ENCODE data around the gene PLXNC1.

PLXNC1 gene

DNA sequence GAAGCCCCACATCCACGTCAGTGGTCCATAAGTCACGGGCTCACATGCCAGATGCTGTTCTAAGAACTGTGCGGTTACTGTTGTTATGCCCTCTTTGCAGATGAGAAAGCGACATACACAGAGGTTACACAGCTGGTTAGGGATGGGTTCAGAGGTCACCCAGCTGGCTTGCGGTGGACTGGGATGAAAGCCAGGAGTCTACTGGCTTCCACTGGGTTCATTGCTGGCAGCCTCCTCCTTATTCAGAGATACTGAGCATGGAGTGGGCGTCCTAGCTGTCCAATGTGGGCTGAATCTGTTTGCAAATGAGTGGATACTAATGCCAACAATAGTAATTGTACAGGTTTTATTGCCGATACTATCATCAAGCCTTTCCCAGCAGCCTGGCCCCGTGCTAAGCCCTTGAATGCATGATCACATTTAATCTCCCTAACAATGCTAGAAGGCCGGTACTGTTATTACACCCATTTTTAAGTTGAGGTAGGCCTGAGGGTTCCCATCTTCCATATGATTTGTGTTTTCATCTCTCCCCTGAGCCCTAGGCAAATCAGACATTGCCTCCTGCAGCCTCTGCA, 129.1 kb downstream of the PLXNC1 start:
- Histone ChIP-seq H3K27ac (ENCODE audit: low read depth, low read length) (no peak overlapping the region), H3K27me3 (ENCODE audit: control insufficient read depth in 5 of 5, insufficient read depth in 4 of 5, low read length in 5 of 5) (no peaks in the 10 kb centered on the region), H3K9ac (ENCODE audit: low read length in 5 of 5) (no peak overlapping the region), H3K36me3 (ENCODE audit: control insufficient read depth in 5 of 5, insufficient read depth in 5 of 5, low read length in 5 of 5) (peaks cover 0 to 9% (median 4%) of the 10 kb centered on the region in 5 donors), H3K9me3 (ENCODE audit: control insufficient read depth in 5 of 5, low read length in 5 of 5) (no peaks in the 10 kb centered on the region), H3K4me3 (ENCODE audit: low read depth in 1 of 5, low read length in 5 of 5) (no peak overlapping the region), H3K4me1 (ENCODE audit: control insufficient read depth in 5 of 5, insufficient read depth in 5 of 5, low read length in 5 of 5) (peaks cover 0 to 10% (median 0%) of the 10 kb centered on the region in 5 donors)

DNA sequence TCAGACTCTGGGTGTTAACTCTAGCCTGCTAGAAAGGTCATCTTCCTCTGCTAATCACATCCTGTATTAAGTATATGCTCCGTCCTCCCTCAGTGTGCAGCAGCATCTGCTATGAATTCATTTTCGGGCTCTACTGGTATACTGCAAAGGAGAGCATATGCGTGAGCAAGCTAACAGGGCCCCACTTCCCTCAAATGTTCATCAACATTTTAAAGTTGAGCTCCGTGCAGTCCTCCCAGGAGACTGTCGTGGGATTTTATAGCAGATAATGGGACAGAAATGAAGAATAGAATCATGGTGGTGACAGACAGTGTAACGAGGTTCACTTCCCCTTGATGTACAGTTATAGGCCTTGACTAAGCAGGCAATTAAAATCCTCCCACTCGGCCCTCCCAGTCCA, 131.7 kb downstream of the PLXNC1 start:
- Histone ChIP-seq H3K27ac (ENCODE audit: low read depth, low read length) (no peak overlapping the region), H3K9me3 (ENCODE audit: control insufficient read depth in 5 of 5, low read length in 5 of 5) (no peaks in the 10 kb centered on the region), H3K36me3 (ENCODE audit: control insufficient read depth in 5 of 5, insufficient read depth in 5 of 5, low read length in 5 of 5) (peaks cover 0 to 16% (median 4%) of the 10 kb centered on the region in 5 donors), H3K4me1 (ENCODE audit: control insufficient read depth in 5 of 5, insufficient read depth in 5 of 5, low read length in 5 of 5) (peaks cover 0 to 19% (median 0%) of the 10 kb centered on the region in 5 donors), H3K4me3 (ENCODE audit: low read depth in 1 of 5, low read length in 5 of 5) (no peak overlapping the region), H3K27me3 (ENCODE audit: control insufficient read depth in 5 of 5, insufficient read depth in 4 of 5, low read length in 5 of 5) (no peaks in the 10 kb centered on the region), H3K9ac (ENCODE audit: low read length in 5 of 5) (no peak overlapping the region)

DNA sequence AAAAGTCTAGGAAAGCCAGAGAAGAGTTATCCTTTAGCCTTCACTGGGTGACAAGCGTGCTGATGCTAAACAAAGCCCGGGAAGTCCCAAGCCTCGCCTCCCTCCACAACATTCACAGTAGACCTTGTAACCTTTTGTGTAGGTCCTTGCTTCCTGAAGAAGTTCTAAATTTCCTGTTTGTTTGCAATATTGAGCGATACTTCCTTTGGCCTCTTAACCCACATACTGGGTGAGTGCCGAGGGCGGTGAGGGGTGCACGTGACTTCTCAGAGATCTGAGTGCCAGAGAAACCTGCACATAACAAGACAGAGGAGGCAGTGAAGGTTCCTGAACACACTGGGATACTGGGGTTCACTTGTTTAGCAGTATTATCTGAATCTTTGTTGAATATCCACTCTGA, 134.3 kb downstream of the PLXNC1 start:
- Histone ChIP-seq H3K27ac (ENCODE audit: low read depth, low read length) (no peak overlapping the region), H3K4me1 (ENCODE audit: control insufficient read depth in 5 of 5, insufficient read depth in 5 of 5, low read length in 5 of 5) (peaks cover 0 to 19% (median 0%) of the 10 kb centered on the region in 5 donors), H3K27me3 (ENCODE audit: control insufficient read depth in 5 of 5, insufficient read depth in 4 of 5, low read length in 5 of 5) (no peaks in the 10 kb centered on the region), H3K4me3 (ENCODE audit: low read depth in 1 of 5, low read length in 5 of 5) (no peak overlapping the region), H3K9ac (ENCODE audit: low read length in 5 of 5) (no peak overlapping the region), H3K36me3 (ENCODE audit: control insufficient read depth in 5 of 5, insufficient read depth in 5 of 5, low read length in 5 of 5) (peaks cover 0 to 25% (median 4%) of the 10 kb centered on the region in 5 donors), H3K9me3 (ENCODE audit: control insufficient read depth in 5 of 5, low read length in 5 of 5) (no peaks in the 10 kb centered on the region)

DNA sequence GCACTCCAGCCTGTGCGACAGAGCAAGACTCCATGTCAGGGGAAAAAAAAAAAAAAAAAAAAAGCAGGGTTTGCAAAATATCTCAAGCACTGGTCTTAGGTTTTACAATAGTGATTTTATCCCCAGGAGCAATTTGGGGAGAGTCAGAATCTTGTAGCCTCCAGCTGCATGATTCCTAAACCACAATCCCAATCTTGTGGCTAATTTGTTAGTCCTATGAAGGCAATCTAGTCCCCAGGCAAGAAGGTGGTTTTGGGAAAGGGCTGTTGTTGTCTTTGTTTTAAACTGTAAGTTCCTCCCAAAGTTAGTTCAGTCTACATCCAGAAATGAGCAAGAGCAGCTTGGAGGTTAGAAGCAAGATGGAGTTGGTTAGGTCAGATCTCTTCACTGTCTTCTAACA, 135.7 kb downstream of the PLXNC1 start:
- H3K9me3 ChIP-seq (ENCODE audit: control insufficient read depth in 5 of 5, low read length in 5 of 5) = no peaks in the 10 kb centered on the region
- H3K36me3 ChIP-seq (ENCODE audit: control insufficient read depth in 5 of 5, insufficient read depth in 5 of 5, low read length in 5 of 5) = peaks cover 0 to 25% (median 8%) of the 10 kb centered on the region in 5 donors
- H3K4me3 ChIP-seq (ENCODE audit: low read depth in 1 of 5, low read length in 5 of 5) = no peak overlapping the region
- no peak overlapping the region for H3K27ac ChIP-seq (ENCODE audit: low read depth, low read length)
- H3K4me1 ChIP-seq (ENCODE audit: control insufficient read depth in 5 of 5, insufficient read depth in 5 of 5, low read length in 5 of 5) = peaks cover 0 to 28% (median under 1%) of the 10 kb centered on the region in 5 donors
- no peak overlapping the region for H3K9ac ChIP-seq (ENCODE audit: low read length in 5 of 5)
- no peaks in the 10 kb centered on the region for H3K27me3 ChIP-seq (ENCODE audit: control insufficient read depth in 5 of 5, insufficient read depth in 4 of 5, low read length in 5 of 5)

DNA sequence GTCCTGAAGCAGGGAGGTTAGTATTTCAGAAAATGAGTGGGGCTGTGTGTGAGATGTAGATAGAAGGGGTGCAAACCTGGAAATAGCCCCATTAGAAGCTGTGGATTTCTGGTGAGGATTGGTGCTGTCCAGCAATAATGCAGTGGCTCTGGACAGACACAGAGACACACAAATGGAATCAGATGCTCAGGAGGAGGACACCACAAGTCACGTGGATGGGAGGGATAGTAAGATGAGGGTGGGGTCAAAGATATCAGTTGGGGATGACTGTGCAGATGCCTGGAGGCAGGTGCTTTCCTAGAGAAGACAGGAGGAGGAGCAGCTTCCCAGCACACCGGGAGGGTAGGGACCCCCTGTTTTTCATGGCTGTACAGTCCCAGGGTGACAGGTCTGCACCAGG, 136.5 kb downstream of the PLXNC1 start:
- Histone ChIP-seq H3K9me3 (ENCODE audit: control insufficient read depth in 5 of 5, low read length in 5 of 5) (no peaks in the 10 kb centered on the region), H3K27me3 (ENCODE audit: control insufficient read depth in 5 of 5, insufficient read depth in 4 of 5, low read length in 5 of 5) (no peaks in the 10 kb centered on the region)

DNA sequence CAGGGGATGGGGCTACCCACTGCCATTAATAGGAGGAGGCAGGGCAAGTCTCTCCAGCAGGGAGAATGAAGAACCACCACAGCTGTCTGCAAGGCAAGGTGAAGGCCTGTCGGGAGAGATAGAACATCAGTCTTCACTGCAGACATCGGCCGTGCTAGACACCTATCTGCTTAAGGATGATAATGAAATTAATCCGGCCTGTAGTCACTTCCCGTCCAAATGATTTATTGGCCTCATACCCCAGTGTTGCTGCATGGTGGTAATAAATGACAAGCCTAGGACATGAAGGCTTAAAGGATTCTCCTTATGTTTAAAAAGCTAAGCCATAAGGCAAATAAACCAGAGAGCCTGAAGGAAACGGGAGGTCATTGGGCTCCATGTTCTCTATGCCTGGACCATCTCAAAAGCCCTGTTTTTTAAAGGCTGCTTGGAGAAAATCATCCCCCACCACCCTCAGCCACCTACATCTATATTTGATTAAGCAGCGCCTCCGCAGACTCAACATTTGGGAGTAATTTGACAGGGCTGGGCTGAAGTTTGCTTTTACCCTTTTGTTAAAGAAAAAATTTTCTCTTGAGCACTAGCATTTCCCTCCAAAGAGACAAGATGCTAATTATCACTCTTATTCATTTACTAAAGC, 137.7 kb downstream of the PLXNC1 start:
- H3K27me3 ChIP-seq (ENCODE audit: control insufficient read depth in 5 of 5, insufficient read depth in 4 of 5, low read length in 5 of 5) = no peaks in the 10 kb centered on the region
- no peaks in the 10 kb centered on the region for H3K9me3 ChIP-seq (ENCODE audit: control insufficient read depth in 5 of 5, low read length in 5 of 5)
- H3K4me3 ChIP-seq (ENCODE audit: low read depth in 1 of 5, low read length in 5 of 5) = no peak overlapping the region
- H3K36me3 ChIP-seq (ENCODE audit: control insufficient read depth in 5 of 5, insufficient read depth in 5 of 5, low read length in 5 of 5) = peaks cover 0 to 16% (median 2%) of the 10 kb centered on the region in 5 donors
- H3K27ac ChIP-seq (ENCODE audit: low read depth, low read length) = no peak overlapping the region
- H3K4me1 ChIP-seq (ENCODE audit: control insufficient read depth in 5 of 5, insufficient read depth in 5 of 5, low read length in 5 of 5) = peaks cover 0 to 47% (median 15%) of the 10 kb centered on the region in 5 donors
- no peak overlapping the region for H3K9ac ChIP-seq (ENCODE audit: low read length in 5 of 5)

More for the DNA sequence above, 136.5 kb downstream of the PLXNC1 start:
- Histone ChIP-seq H3K4me3 (ENCODE audit: low read depth in 1 of 5, low read length in 5 of 5) (no peak overlapping the region), H3K36me3 (ENCODE audit: control insufficient read depth in 5 of 5, insufficient read depth in 5 of 5, low read length in 5 of 5) (peaks cover 0 to 23% (median 4%) of the 10 kb centered on the region in 5 donors), H3K27ac (ENCODE audit: low read depth, low read length) (no peak overlapping the region), H3K4me1 (ENCODE audit: control insufficient read depth in 5 of 5, insufficient read depth in 5 of 5, low read length in 5 of 5) (peaks cover 0 to 37% (median 9%) of the 10 kb centered on the region in 5 donors), H3K9ac (ENCODE audit: low read length in 5 of 5) (no peak overlapping the region)

DNA sequence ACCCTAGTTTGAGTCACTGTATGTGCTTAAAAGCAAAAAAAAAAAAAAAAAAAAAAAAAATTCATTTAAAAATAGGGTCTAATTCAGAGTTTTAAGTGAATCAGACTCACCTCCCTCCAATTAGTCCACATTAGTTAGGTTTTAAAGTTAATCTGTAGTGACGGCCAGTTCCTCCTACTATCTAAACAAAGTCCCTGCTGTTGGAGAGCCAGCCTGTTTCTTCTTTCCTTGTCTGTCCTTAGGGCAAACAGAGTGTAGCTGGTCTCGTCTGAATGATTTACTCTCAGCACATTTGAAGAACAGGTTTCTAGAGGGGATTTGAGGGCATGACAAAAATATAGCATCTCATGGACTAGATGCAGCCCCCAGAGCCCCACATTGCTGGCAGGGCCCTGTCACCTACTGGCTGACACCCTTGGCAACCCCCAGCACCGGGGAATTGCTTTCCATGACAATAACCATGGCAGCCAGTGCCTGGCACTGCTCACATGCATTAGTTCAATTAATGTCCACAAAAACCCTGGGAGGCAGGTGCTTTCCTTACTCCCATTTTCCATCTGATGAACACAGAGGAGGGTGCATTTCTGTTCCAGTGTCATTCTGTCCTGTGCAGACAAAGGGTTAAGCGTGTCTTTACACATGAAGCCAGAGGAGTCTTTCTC, 138.3 kb downstream of the PLXNC1 start:
- Histone ChIP-seq H3K9ac (ENCODE audit: low read length in 5 of 5) (no peak overlapping the region), H3K27ac (ENCODE audit: low read depth, low read length) (no peak overlapping the region), H3K36me3 (ENCODE audit: control insufficient read depth in 5 of 5, insufficient read depth in 5 of 5, low read length in 5 of 5) (peaks cover 0 to 16% (median 2%) of the 10 kb centered on the region in 5 donors), H3K4me3 (ENCODE audit: low read depth in 1 of 5, low read length in 5 of 5) (no peak overlapping the region), H3K9me3 (ENCODE audit: control insufficient read depth in 5 of 5, low read length in 5 of 5) (no peaks in the 10 kb centered on the region), H3K27me3 (ENCODE audit: control insufficient read depth in 5 of 5, insufficient read depth in 4 of 5, low read length in 5 of 5) (no peaks in the 10 kb centered on the region), H3K4me1 (ENCODE audit: control insufficient read depth in 5 of 5, insufficient read depth in 5 of 5, low read length in 5 of 5) (peaks cover 0 to 45% (median 15%) of the 10 kb centered on the region in 5 donors)

DNA sequence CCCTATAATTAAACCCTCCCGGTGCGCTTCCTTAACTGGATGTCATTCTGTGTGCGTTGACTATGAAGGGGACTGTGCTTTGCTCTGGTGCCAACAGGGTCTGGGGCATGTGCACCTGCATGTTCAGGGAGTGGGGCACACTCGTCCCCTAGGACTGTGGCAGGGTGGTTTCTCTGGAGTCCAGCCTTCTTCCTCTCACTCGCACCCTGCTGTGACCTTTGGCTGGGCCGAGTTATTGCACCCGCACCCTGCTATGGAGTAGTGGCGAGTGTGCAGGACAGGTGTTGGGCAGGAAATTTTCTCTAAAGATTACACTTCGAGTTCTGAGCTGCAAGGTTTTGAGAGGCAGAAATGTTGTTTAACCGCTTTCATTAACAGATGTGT, 138.9 kb downstream of the PLXNC1 start:
- no peak overlapping the region for H3K4me3 ChIP-seq (ENCODE audit: low read depth in 1 of 5, low read length in 5 of 5)
- no peak overlapping the region for H3K9ac ChIP-seq (ENCODE audit: low read length in 5 of 5)
- H3K27ac ChIP-seq (ENCODE audit: low read depth, low read length) = no peak overlapping the region
- no peaks in the 10 kb centered on the region for H3K9me3 ChIP-seq (ENCODE audit: control insufficient read depth in 5 of 5, low read length in 5 of 5)
- peaks cover 0 to 40% (median 15%) of the 10 kb centered on the region in 5 donors for H3K4me1 ChIP-seq (ENCODE audit: control insufficient read depth in 5 of 5, insufficient read depth in 5 of 5, low read length in 5 of 5)
- no peaks in the 10 kb centered on the region for H3K27me3 ChIP-seq (ENCODE audit: control insufficient read depth in 5 of 5, insufficient read depth in 4 of 5, low read length in 5 of 5)
- peaks cover 0 to 16% (median 2%) of the 10 kb centered on the region in 5 donors for H3K36me3 ChIP-seq (ENCODE audit: control insufficient read depth in 5 of 5, insufficient read depth in 5 of 5, low read length in 5 of 5)

DNA sequence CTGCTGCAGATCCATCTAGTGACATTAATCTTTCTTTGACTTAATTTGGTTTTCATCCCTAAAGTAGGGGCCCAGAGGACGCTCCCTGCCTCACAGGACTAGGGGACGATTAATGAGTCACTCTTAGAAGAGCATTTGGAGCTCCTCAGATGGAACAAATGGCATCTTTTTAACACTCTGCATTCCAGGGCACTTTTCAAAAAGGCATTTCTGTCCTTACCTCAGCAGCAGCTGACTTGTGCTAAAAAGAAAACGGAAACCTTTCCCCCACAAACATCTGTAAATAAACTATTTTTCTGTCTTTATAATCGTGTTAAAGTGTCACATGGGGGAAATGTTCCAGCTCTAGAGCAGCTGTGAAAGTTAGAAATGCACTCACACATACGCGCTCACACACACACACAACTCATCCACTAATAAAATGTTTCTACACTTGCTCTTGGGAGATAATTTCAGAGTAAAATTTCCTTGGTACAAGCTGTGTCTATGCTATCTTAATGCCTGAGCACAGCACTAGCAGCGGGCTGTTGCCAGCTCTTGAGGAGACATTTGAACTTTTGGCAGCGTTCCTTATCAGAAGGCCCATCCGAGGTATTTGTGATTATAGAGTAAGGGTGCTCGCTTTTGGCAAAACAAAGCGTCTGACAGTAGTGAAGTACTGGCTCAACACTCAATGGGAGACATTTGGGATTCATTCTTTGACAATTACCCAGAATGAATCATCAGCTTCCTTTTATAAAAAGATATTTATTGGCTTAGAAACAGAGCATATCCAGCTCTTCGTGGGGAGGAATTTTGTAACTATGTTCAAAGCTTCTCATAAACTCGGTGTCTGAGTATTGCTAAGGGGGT, 141.3 kb downstream of the PLXNC1 start:
- Histone ChIP-seq H3K27me3 (ENCODE audit: control insufficient read depth in 5 of 5, insufficient read depth in 4 of 5, low read length in 5 of 5) (no peaks in the 10 kb centered on the region), H3K27ac (ENCODE audit: low read depth, low read length) (peak overlapping the region; percentile 22), H3K4me1 (ENCODE audit: control insufficient read depth in 5 of 5, insufficient read depth in 5 of 5, low read length in 5 of 5) (peaks cover 0 to 28% (median 15%) of the 10 kb centered on the region in 5 donors), H3K36me3 (ENCODE audit: control insufficient read depth in 5 of 5, insufficient read depth in 5 of 5, low read length in 5 of 5) (peaks cover 0 to 13% (median 2%) of the 10 kb centered on the region in 5 donors), H3K9me3 (ENCODE audit: control insufficient read depth in 5 of 5, low read length in 5 of 5) (no peaks in the 10 kb centered on the region), H3K4me3 (ENCODE audit: low read depth in 1 of 5, low read length in 5 of 5) (no peak overlapping the region), H3K9ac (ENCODE audit: low read length in 5 of 5) (no peak overlapping the region)

Measured in subcutaneous abdominal adipose tissue (tissue), 5 donors.